HG02678 (cell line): ENCODE results near the gene CHI3L2.
A peak's percentile ranks its signal among the peaks of the same experiment; 100 is the strongest.

Experiments
- ATAC-seq: cut with Tn5 transposase; IDR thresholded peaks from one replicate; pipeline ENCODE4 v1.9.1; 2021; ENCODE audit warnings: mild to moderate bottlenecking, moderate library complexity; ENCODE audit not compliant: unreplicated experiment

CHI3L2 gene

GRCh38 chr1:111219557-111220286 is 7.8 kb upstream of the CHI3L2 start:
- peak; percentile 38 for ATAC-seq

DNA sequence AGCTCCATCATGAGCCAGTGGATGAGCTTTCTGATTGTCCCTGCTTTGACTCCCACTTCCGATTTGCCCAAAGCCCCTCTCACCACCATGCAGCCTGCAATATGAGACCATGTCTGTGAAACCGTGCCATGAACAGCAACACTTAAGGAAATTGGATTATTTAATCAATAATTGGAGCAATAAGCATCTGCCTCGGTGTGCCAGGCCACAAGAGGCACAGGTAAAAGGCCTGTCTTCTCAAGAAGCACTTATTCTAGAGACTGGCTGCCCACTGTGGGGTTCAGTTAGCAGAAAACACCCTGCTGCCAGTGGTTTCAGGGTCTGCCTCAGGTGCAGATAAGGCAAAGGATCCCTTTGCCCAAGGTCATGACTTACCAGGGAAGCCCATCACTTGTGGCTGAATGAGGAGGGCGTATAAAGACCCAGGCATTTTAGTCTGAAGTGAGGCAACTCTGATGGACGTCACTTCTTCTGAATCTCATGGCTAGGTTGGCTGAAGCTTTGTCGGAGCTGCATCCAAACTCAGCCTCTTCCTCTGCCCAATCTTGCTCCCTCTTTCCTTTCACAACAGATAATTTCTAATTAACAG is 7.1 kb upstream of the CHI3L2 start:
- no peak for ATAC-seq

- no peak for ATAC-seq
Observed at GRCh38 chr1:111221276-111221632, 6.3 kb upstream of the CHI3L2 start.

- peak; percentile 61 for ATAC-seq
Observed at GRCh38 chr1:111221633-111222291, 5.8 kb upstream of the CHI3L2 start.

DNA sequence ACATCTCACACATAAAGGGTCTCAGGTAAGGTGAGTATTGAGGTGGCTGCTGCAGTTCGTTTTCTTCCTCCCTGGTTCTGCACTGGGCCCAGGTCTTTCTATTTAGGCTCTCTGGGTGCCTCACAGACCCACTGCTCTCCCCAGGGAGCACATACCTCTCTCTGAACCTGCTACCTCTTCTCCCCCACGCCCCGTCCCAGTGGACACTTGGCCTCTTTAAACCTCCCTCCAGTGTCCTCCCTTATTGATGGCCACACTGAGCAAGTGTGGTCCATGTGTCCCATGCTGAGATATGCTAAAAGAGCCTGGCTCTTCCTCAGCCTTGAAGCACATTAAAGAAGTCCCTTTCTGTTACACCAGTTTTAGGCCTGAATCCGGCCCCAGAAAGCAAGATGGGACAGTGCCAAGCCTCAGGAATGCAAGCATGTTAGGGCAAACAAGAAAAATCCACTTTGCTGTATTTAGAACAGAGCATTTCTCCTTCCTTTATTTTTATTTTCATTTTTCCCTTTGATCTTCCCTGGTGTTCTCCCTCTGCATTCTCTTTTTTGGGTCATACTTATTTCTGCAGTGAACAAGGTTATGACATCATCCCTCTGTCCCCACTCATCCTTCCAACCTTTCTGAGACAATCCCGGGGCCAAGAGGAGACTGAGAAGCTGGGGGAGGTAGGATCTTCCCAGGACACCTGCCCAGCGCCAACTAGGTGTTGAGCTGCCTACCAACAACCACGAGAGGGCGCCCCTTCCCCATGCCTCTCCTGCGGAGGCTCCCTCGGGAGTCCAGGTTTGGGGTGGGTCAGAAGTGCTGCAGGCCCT is 5.0 kb upstream of the CHI3L2 start:
- ATAC-seq = peak; percentile 30

GRCh38 chr1:111223126-111223685 is 4.3 kb upstream of the CHI3L2 start:
- ATAC-seq = no peak

- no peak for ATAC-seq
Observed at GRCh38 chr1:111225091-111225490, 2.4 kb upstream of the CHI3L2 start.

- ATAC-seq = no peak
Observed at GRCh38 chr1:111225717-111226400, 1.7 kb upstream of the CHI3L2 start.

DNA sequence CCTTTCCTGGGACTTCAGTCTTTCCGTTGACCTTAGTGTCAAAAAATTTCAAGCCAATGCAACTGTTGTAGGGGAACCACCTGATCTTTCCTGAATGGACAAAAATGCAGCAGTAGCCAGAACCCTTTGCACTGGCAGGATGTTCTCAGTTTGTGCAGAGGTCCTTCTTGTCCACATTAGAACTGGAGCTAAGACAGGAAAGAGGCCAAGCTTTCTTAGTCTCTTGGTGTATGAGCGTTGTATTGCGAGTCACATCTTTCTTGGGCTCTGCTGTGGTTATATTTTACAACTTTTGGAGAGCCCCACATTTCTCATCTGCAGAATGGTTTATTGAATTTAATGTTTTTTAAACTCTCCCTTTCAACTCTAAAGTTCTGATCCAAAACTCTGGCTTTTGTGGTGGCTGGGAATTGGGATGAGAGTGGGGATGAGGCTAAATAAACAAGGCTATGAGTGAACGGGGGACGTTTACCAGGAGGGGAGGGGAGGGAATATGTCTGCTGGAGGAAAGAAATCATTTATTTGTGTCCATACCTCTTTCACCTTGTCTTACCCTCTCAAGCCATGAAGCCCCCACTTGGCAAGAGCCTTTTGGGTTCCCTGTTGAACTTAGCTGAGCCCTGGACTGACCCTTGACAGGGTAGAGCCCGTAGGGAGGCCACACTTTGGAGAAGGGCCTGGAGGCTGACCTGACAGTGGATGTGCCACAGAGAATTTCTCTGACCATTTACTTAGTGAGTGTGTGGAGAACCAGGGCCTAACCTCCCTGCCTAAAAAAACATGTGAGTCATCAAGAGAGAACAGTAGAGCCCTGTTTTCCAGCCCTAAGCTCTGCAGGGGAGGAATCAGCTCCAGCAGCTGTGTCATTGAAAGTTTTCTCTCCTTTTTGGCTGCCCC is 586 bp downstream of the CHI3L2 start:
- no peak for ATAC-seq

DNA sequence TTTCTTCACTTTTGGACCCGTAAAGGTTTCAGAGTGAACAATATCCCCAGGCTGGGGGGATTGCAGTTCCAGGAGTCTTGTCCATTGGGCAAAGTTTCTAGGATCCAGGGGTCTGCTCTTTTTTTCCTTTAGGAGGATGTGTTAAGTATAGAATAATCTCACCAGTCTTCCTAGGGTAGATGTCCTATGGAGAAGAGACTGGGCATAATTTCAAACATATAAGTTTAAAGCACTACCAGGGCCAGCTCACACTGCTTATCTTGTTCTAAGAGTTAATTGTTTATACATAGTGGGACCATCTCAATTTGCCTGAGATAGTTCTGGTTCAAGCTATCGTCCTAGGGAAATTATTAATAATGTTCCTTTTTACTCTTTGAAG is 1.2 kb downstream of the CHI3L2 start:
- ATAC-seq = no peak

DNA sequence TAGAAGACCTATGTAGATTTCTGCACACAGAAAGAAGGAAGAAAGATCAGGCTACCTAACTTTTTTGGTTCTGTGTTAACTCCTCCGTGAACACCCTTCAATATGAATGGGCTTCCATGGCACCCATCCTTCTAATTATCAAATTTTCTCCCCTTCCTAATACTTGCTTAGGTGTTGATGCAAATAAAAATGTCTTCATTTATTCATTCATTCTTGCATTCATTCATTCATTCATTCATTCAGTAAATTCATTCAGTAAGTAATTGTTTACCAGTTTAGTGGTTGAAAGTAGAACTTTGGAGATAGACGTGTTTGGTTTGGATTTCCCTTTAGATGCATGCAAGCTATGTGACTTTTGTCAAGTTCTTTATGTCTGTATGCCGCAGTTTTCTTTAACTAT is 4.6 kb downstream of the CHI3L2 start:
- no peak for ATAC-seq

DNA sequence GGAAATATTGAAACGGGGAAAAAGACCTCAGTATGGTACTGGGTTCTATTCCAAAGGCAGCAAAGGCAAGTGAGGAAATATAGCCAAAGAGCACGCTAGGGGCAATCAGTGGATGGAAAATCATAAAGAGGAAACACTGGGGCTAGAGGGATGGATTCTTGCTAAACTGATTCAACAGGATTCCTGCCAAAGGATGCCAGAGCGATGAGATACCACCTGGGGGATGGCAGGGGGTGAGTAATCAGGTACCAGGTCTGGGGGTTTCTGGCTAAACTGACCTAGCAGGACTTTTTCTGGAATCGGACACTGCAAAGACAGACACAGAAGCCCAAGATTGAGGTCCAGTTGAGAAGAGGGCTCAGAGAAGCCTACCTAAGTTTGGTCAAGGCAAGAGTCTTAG is 6.7 kb downstream of the CHI3L2 start:
- ATAC-seq = no peak

- no peak for ATAC-seq
Observed at GRCh38 chr1:111234866-111235265, 7.4 kb downstream of the CHI3L2 start.

- no peak for ATAC-seq
Observed at GRCh38 chr1:111236379-111236778, 8.9 kb downstream of the CHI3L2 start.

GRCh38 chr1:111236806-111237205 is 9.3 kb downstream of the CHI3L2 start:
- no peak for ATAC-seq

GRCh38 chr1:111238056-111238795 is 10.7 kb downstream of the CHI3L2 start:
- ATAC-seq = no peak

DNA sequence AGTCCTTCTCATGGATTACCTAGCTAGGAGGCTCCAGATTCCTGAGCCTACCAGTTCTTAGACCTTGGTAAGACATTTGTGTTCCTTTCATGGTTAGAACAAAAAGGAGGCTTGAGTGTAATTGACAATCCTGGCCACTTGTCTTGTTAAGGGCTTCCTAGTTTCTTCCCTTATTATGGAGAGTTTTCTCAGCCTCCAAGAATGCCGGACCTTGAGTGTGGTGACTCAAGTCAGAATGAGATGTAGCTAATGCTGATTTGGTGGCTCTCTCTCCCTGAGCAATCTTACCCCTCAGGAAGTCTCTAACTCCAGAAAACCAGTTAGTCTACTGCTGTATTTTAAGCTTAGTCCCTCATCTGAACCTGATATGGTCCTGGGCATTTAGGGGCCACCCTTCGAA is 14.3 kb downstream of the CHI3L2 start:
- ATAC-seq = no peak

DNA sequence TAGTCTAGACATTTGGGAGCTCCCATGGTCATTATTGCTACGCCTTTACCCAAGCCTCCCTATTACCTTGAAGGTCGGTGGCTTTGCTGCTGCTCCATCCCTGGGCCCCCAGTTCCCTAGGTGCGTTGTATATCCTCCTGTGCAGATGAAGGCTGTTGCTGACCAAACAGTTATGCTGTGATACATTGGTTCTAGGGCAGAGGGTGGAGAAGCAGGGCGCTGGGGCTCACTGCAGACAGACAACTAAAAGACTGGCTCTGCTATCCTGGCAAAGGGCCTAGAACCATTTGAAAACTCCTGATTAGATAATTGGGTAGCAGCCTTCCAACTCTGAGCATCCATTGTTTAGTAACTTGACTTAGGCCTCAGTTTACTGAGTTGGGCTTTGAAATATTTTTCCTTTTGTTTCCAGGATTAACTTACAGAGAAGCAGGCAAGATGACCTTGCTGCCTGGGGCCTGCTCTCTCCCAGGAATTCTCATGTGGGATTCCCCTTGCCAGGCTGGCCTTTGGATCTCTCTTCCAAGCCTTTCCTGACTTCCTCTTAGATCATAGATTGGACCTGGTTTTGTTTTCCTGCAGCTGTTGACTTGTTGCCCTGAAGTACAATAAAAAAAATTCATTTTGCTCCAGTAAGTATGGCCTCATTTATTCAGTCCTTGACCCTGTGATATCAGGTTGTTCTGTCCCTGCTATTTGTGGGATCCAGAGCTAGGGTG is 15.5 kb downstream of the CHI3L2 start:
- no peak for ATAC-seq
